Mesothelial cell of epicardium (in vitro differentiated cells): ENCODE data around the gene C16orf95. TPM values are rescaled to one million over a fixed set of nuclear protein-coding genes. Genes with fewer than 3 reads are reported as not detected.

Experiments used
- DNase-seq, 2 experiments: peaks; one replicate each; pipeline ENCODE4 v3.0.0; 2021; ENCODE audit warnings: low spot score in 2 of 2; ENCODE audit not compliant: unreplicated experiment in 2 of 2
- H3K27ac Mint-ChIP-seq: 2 replicates; pipeline ENCODE4 v1.8.0; 2021; ENCODE audit warnings: mixed read lengths
- H3K27me3 Mint-ChIP-seq: 2 replicates; pipeline ENCODE4 v1.8.0; 2021; ENCODE audit warnings: low read depth, mixed read lengths
- H3K36me3 Mint-ChIP-seq: 2 replicates; pipeline ENCODE4 v1.8.0; 2021; ENCODE audit warnings: mixed read lengths
- H3K4me1 Mint-ChIP-seq: 2 replicates; pipeline ENCODE4 v1.8.0; 2021; ENCODE audit warnings: mixed read lengths
- H3K4me3 Mint-ChIP-seq: 2 replicates; pipeline ENCODE4 v1.8.0; 2021; ENCODE audit warnings: mild to moderate bottlenecking, moderate library complexity, mixed read lengths
- H3K9me3 Mint-ChIP-seq: 2 replicates; pipeline ENCODE4 v1.8.0; 2021; ENCODE audit warnings: mixed read lengths
- CTCF ChIP-seq: fragments of 200-600 bp; sonication (generic); IDR thresholded peaks from one replicate; pipeline ENCODE4 v1.5.0; 2021; ENCODE audit warnings: antibody characterized with exemption; ENCODE audit not compliant: unreplicated experiment
- total RNA-seq: library from RNA; stranded (reverse); gene quantifications from 3 replicates; pipeline ENCODE4 v1.2.1, GENCODE V29; 2021

C16orf95 gene
- total RNA-seq, 1 donor from 2014 or later = 4.6 TPM

- no peaks in the 10 kb centered on the region for H3K36me3 Mint-ChIP-seq
- TF ChIP-seq CTCF = no peak
- H3K27ac Mint-ChIP-seq = peak overlapping the region; percentile 98
- H3K4me1 Mint-ChIP-seq = peaks cover 11% of the 10 kb centered on the region
- DNase-seq = no peak
- peak overlapping the region; percentile 94 for H3K4me3 Mint-ChIP-seq
- H3K9me3 Mint-ChIP-seq = no peaks in the 10 kb centered on the region
- H3K27me3 Mint-ChIP-seq = no peaks in the 10 kb centered on the region
These were observed 1.8 kb upstream of the C16orf95 start for GRCh38 chr16:87319011-87319410.

GRCh38 chr16:87317750-87318644 is 805 bp upstream of the C16orf95 start:
- Mint-ChIP-seq H3K4me1 (peaks cover 11% of the 10 kb centered on the region), H3K9me3 (no peaks in the 10 kb centered on the region), H3K27ac (peak overlapping the region; percentile 98), H3K36me3 (no peaks in the 10 kb centered on the region), H3K27me3 (no peaks in the 10 kb centered on the region), H3K4me3 (peak overlapping the region; percentile 94)
- no peak for DNase-seq
- TF ChIP-seq CTCF = no peak

- no peak for DNase-seq
- H3K4me3 Mint-ChIP-seq = peak overlapping the region; percentile 94
- no peaks in the 10 kb centered on the region for H3K27me3 Mint-ChIP-seq
- peaks cover 11% of the 10 kb centered on the region for H3K4me1 Mint-ChIP-seq
- no peak for TF ChIP-seq CTCF
- no peaks in the 10 kb centered on the region for H3K9me3 Mint-ChIP-seq
- H3K36me3 Mint-ChIP-seq = no peaks in the 10 kb centered on the region
- H3K27ac Mint-ChIP-seq = no peak overlapping the region
These were observed 706 bp downstream of the C16orf95 start for GRCh38 chr16:87316450-87316922.

GRCh38 chr16:87314990-87315420 is 2.2 kb downstream of the C16orf95 start:
- no peak overlapping the region for H3K4me3 Mint-ChIP-seq
- no peaks in the 10 kb centered on the region for H3K9me3 Mint-ChIP-seq
- no peak for TF ChIP-seq CTCF
- DNase-seq = no peak
- H3K27ac Mint-ChIP-seq = no peak overlapping the region
- H3K4me1 Mint-ChIP-seq = peaks cover 11% of the 10 kb centered on the region
- H3K27me3 Mint-ChIP-seq = no peaks in the 10 kb centered on the region
- H3K36me3 Mint-ChIP-seq = no peaks in the 10 kb centered on the region

GRCh38 chr16:87312008-87312407 is 5.2 kb downstream of the C16orf95 start:
- Mint-ChIP-seq H3K4me1 (no peaks in the 10 kb centered on the region), H3K27ac (no peak overlapping the region), H3K9me3 (peaks cover 4% of the 10 kb centered on the region), H3K4me3 (no peak overlapping the region), H3K36me3 (peaks cover 5% of the 10 kb centered on the region), H3K27me3 (no peaks in the 10 kb centered on the region)
- no peak for TF ChIP-seq CTCF
- DNase-seq = no peak
